Esophagus squamous epithelium (tissue), 4 donors: ENCODE results near the gene MYO9B.

Experiments used
- POLR2A ChIP-seq, 4 donors: fragments of 450-650 bp; IDR thresholded peaks; one replicate each; pipeline ENCODE4 v1.6.1; 2017; ENCODE audit warnings: antibody characterized with exemption in 4 of 4, mild to moderate bottlenecking in 4 of 4, moderate library complexity in 3 of 4
- TF ChIP-seq, protein P1 (sequence below), 6 experiments: fragments of 450-650 bp in 4 of 6; fragments of 200-600 bp in 2 of 6; sonication (generic) in 2 of 6; IDR thresholded peaks; one replicate each; pipeline ENCODE4 v1.5.1; 2016 to 2019; ENCODE audit warnings: antibody characterized with exemption in 6 of 6, mild to moderate bottlenecking in 4 of 6, moderate library complexity in 4 of 6

DNA sequence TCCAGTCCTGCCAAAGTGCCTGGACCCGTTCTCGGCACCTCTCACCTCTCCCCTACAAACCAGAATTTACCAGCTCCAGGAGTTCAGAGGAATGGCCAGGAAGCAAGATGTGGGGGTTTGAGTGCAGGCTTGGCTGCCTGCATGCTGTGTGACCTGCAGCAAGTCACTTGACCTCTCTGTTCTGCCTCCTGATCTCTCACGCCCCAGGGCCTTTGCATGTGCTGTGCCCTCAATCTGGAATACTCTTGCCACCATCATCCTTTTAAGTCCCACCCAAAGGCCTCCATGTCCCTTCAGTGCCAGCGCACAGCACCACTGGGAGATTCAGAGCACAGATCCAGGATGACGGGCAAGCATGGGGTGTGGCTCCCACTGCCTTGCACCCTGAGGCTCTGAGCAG is 43.4 kb downstream of the MYO9B start:
- TF ChIP-seq, protein P1, sequence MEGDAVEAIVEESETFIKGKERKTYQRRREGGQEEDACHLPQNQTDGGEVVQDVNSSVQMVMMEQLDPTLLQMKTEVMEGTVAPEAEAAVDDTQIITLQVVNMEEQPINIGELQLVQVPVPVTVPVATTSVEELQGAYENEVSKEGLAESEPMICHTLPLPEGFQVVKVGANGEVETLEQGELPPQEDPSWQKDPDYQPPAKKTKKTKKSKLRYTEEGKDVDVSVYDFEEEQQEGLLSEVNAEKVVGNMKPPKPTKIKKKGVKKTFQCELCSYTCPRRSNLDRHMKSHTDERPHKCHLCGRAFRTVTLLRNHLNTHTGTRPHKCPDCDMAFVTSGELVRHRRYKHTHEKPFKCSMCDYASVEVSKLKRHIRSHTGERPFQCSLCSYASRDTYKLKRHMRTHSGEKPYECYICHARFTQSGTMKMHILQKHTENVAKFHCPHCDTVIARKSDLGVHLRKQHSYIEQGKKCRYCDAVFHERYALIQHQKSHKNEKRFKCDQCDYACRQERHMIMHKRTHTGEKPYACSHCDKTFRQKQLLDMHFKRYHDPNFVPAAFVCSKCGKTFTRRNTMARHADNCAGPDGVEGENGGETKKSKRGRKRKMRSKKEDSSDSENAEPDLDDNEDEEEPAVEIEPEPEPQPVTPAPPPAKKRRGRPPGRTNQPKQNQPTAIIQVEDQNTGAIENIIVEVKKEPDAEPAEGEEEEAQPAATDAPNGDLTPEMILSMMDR (IDR thresholded peaks at IDR 0.05) = no peak
- TF ChIP-seq POLR2A (IDR thresholded peaks at IDR 0.05) = no peak
